ENCODE data around the gene LCN12.
A peak's percentile ranks its signal among the peaks of the same experiment; 100 is the strongest.

LCN12 gene

GRCh38 chr9:136945333-136946227 is 6.5 kb upstream of the LCN12 start:
- DNase-seq (ENCODE audit: low read depth) = no peak

- DNase-seq (ENCODE audit: low read depth) = no peak
These were observed 5.6 kb upstream of the LCN12 start for GRCh38 chr9:136946228-136947027.

GRCh38 chr9:136947028-136947891 is 4.8 kb upstream of the LCN12 start:
- no peak for DNase-seq (ENCODE audit: low read depth)

GRCh38 chr9:136947955-136948510 is 4.0 kb upstream of the LCN12 start:
- DNase-seq (ENCODE audit: low read depth) = peak; percentile 13

DNA sequence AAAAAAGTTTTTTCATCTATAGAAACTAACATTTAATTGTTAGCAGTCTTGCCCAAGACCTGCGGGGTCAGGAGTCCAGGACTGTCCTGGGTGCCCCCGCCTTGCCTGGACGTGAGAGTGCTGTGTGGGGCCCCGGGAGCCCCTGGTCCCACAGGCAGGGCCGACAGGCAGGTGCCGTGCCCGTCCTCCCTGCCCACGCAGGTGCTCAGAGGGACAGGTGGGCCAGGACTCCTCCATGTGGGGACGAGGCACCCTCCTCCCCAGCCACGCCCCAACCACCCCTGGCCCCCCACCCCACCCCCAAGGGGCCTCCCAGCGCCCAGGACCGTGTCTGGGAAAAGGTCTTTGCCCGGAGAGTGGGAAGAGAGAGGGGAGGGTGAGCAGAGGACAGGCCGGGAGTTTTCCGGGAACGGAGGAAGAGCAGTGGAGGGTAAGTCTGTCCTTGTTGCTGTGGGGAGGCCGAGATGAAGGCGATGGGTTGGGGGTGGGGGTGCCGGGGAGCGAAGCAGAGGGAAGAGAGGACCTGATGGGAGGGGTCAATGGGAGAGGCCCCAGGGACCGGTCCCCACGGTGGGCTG is 2.7 kb upstream of the LCN12 start:
- no peak for DNase-seq (ENCODE audit: low read depth)

- DNase-seq (ENCODE audit: low read depth) = peak; percentile 57
These were observed 2.0 kb upstream of the LCN12 start for GRCh38 chr9:136949817-136950655.

DNA sequence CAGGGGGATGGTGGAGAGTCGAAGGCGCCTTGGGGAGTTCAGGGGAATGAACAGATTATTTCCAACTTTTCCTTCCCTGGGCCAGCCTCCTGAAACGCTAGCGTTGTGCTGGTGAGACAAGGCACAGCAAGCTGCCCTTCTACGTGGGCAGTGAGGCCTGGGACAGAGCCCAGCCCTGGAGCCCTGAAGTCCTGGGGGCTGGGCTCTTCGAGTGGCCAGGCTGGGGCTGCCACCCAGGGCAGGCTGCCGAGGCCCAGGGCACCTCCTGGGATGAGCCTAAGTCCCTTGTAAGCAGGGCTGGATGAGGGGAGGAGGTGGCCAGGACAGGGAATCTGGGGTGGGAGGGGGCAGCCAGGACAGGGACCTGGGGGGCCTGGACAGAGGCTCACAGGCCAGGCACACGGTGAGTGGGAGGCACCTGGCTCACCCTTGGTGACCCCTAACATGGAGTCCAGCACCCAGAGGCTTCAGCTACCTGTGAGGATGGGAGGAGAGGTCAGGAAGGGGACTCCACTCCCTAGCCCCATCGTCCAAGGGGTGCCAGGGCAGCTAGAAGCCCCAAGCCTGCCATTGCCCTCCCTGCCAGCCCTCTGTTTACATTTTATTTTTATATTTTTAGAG is 1.3 kb upstream of the LCN12 start:
- no peak for DNase-seq (ENCODE audit: low read depth)

GRCh38 chr9:136952321-136952850 is 313 bp downstream of the LCN12 start:
- no peak for DNase-seq (ENCODE audit: low read depth)

- DNase-seq (ENCODE audit: low read depth) = no peak
These were observed 1.1 kb downstream of the LCN12 start for GRCh38 chr9:136952876-136953770.

DNA sequence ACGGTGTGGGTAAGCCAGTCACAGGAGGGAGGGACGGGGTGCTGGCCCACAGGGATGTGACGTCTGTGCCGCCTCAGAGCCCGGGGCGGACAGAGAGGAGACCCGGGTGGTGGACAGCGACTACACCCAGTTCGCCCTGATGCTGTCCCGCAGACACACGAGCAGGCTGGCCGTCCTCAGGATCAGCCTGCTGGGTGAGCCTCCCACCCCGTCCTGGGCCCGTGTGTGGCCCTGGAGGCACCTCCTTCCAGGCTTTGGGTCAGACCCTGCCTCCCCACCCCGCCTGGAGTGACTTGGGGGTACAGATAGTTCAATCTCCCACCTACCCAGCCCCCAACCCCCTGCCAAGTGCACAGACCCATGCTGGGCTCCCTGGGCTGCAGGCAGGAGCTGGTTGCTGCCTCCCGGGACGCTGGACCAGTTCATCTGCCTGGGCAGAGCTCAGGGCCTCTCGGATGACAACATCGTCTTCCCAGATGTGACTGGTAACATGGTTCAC is 1.7 kb downstream of the LCN12 start:
- DNase-seq (ENCODE audit: low read depth) = no peak

DNA sequence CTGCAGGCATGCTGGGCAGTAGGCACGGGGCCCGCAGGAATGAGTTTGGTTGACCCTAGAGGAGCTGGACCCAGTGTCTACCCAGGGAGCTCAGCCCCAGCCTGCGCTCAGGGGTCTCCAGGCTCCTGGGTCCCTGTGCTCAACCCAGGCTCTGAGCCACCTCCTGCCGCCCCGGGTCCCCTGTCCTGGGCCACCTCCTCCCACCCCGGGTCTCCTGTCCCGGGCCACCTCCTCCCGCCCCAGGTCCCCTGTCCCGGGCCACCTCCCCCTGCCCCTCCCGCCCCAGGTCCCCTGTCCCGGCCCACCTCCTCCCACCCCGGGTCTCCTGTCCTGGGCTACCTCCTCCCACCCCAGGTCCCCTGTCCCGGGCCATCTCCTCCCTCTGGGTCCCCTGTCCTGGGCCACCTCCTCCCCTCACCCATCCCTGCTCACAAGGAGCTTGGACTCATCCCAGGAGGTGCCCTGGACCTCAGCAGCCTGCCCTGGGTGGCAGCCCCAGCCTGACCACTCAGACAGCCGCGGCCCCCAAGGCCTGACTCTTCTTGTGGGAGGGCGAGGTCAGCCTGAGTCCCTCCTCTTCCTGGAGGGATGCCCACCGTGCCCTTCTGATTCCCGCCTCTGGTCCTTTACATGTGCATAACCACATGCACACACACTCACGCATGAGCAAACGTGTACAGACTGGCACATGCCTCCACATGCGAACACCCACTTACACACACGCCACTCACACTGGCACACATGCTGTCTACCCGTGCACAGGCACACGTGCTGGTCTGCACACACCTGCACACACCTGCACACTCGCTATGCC is 2.4 kb downstream of the LCN12 start:
- DNase-seq (ENCODE audit: low read depth) = no peak

- DNase-seq (ENCODE audit: low read depth) = no peak
These were observed 3.3 kb downstream of the LCN12 start for GRCh38 chr9:136955202-136955942.

GRCh38 chr9:136955943-136956335 is 3.9 kb downstream of the LCN12 start:
- DNase-seq (ENCODE audit: low read depth) = no peak

- DNase-seq (ENCODE audit: low read depth) = no peak
These were observed 4.5 kb downstream of the LCN12 start for GRCh38 chr9:136956604-136957003.

DNA sequence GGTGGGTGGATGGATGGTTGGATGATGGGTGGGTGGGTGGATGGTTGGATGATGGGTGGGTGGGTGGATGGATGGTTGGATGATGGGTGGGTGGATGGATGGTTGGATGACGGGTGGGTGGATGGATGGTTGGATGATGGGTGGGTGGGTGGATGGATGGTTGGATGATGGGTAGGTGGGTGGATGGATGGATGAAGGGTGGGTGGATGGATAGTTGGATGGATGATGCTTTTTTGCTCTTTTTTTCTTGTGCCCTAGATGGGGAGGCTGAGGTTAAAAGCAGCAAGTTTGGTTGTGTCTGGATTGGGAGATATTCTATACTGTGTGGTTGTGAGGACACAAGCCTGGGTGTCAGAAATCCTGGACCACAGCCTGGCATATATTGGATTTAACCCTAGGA is 5.4 kb downstream of the LCN12 start:
- DNase-seq (ENCODE audit: low read depth) = no peak

GRCh38 chr9:136957901-136958300 is 5.8 kb downstream of the LCN12 start:
- DNase-seq (ENCODE audit: low read depth) = no peak

GRCh38 chr9:136958473-136958872 is 6.4 kb downstream of the LCN12 start:
- no peak for DNase-seq (ENCODE audit: low read depth)
